NCI-H2107 treated with DMSO at 0.1 percent for 48 hours (cell line): Measurements from ENCODE around the gene ROGDI.
A peak's percentile ranks its signal among the peaks of the same experiment; 100 is the strongest.

ENCODE experiments used
- DNase-seq: peaks from one replicate; lab custom pipeline; 2025; ENCODE audit not compliant: unreplicated experiment; lab: John Stamatoyannopoulos, UW

ROGDI gene

DNA sequence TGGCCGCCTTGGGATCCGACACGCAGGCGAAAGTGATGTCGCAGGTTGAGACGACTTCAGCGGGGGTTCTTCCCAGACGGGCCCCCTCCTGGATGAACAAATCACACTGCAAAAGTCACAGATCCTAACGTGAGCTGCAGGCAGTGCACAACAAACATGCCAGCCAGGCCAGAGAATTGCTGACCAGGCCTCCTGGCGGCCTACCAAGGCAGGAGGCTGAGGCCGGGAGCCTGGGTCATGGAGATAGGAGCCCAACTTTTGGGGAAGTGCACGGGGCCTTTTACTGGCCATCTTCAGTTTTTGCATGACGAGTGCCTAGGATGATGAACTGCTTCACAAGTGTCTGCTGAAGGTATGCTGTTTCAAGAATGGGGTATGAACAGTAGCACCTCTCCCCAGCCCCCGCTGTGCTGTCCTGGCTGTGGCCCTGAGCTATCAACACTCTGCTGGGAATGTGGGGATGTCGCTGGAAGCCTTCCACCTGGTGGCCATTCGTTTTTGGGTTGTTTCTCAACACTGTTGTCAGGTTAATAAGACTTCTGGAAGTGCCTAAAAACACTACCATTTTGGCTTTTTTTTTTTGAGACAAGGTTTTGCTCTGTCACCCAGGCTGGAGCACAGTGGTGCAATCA is 12.2 kb upstream of the ROGDI start:
- no peak for DNase-seq

DNA sequence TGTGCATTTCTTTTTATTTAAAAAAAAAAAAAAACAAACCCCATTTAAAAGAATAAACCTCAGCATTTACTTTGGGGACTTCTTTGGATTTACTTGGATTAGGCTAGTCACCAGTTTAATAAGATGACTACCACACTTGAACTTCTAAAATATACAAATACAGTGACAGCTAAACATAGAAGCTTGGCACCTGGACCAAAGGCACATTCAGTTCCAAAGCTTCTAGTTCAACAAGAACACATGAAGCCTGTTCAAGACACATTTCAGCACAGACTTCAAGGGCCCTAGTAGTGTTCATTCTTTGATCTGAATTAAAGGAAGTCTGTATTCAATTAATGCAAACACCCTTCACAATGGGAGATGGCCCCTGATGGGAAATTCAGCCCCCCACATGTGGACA is 11.6 kb upstream of the ROGDI start:
- DNase-seq = no peak

DNA sequence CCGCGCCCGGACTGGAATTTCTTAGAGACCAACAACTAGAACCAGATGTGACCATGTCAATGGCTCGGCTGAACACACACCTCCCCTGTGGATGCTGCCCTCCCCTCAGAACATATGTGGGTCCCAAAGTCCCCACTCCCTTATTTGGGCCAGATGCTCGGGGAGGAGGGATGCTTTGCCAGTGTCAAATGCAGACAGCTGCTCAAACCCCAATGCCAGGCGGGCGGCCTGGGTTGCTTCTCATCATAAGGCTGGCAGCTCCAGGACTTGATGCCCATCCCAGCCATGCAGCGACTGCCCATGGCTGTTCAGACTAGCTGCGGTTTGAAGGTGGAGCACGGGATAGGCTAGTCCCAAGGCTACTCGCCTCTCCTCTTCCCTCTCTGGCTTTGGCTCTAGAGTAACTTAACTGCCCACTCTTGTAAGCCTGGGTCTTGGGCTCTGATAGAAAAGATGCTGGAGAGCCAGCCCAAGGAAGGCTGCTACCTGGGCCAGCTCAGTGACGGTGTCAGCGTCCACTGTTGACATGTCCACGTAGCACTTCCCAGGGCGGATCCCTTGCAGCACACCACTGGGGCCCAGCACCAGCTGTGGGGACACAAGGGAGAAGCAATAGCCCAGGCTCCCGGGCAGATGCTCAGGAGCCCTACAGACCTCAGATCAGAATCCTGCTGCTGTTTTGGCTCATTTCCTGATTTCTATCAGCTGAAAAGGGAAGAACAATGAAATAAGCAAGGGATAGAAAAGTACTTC is 11.0 kb upstream of the ROGDI start:
- no peak for DNase-seq

DNA sequence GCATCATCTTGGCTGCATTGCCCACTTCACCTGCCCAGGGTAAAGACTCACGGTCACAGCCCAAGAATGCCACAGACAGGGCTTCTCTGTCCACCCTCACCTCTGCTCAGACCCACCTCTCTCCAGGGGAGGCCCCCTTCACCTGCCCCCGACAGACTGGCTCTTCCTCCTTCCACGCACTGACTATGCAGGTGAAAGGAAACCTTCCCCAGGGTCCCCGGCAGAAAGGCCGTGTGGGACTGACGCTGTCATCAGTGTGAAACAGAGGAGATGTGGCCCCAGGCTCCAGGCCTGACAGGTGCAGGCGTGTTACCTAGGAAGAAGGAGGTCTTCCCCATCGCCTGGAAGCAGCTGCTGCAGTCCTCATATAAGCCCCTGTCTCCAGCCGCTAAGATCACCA is 9.3 kb upstream of the ROGDI start:
- no peak for DNase-seq

DNA sequence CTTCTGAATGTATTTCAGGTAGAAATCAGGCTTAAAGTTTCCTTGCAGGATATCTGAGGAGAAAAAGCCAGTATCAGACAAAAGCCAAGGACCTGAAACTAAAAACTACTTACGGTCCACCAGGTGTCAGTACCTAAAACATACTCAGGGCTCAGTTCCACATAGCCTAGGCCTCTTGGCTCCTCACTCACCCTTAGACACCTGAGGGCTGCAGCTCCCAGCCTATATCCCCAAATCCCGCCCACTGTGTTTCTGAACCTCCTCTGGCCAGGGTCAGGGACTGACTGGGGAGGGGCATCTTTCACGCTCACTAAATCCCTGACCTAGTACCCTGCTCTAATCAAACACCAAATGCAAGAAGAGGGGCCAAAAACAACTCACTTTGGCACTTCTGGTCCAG is 8.8 kb upstream of the ROGDI start:
- no peak for DNase-seq

DNA sequence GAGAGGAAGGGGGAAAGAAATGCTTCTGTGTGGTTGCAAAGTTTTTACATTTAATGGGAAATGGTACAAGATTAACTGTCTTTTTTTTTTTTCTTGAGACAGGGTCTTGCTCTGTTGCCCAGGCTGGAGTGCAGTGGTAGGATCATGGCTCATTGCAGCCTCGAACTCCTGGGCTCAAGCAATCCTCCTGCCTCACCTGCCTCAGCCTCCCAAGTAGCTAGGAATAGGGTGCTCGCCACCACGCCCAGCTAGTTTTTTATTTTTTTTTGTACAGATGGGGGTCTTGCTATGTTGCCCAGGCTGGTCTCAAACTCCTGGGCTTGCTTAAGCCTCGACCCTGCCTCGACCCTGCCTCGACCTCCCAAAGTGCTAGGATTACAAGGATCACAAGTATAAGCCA is 3.8 kb upstream of the ROGDI start:
- DNase-seq = no peak

DNA sequence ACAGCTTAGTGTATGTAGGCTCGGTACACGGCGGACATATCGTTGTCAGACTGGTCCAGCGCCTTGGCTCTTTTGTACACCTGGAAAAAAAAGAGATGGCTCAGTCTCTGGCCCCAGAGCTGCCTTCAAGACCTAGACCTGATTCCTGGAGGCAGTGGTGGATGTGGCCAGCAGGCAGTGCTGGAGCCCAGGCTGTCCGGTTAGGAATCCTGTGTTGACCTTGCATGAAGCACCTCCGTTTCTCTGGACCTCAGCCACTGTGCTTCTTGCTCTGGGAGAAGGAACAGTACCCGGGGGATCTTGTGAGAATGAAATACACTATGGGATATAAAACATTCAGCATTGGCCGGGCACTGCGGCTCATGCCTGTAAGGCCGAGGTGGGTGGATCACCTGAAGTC is 2.8 kb upstream of the ROGDI start:
- DNase-seq = no peak

DNA sequence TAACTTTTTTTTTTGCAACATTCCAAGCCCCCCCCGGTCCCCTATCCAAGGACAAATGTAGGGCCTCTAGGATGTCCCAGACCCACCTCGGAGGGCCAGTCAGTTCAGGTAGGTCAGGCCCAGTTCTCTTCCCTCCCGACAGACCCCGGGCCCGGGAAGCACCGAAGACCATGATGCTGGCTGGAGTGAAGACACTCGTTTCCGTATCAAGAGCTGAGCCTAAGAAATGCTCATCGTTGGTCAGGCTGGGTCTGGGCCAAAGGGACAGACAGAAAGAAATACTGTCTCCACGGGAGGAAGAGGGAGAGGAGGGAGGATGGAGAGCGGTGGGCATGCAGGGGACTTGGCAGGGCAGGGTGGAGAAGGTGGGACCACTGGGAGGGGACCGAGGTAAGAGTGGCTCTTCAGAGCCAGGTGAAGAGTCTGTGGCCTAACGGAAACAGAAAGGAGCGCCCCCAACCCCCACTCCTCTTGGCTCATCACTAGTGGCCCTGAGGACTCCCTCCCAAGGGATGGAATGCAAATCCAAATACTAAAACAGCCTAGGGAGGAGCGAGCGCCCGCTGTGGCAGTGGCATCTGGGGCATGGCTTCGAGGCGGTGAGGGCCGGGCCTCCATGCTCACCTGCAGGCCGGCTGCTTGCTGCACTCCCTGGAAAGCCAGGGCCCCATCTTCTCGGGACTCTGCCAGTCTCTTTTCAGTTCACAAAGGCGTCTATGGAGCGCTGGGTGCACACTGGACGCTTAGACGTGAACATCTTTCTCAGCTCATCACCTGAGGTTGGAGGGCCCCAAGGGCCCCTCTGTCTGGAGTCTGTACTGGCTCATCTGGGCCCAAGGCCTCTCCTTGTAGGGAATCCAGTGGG is 1.7 kb upstream of the ROGDI start:
- no peak for DNase-seq

DNA sequence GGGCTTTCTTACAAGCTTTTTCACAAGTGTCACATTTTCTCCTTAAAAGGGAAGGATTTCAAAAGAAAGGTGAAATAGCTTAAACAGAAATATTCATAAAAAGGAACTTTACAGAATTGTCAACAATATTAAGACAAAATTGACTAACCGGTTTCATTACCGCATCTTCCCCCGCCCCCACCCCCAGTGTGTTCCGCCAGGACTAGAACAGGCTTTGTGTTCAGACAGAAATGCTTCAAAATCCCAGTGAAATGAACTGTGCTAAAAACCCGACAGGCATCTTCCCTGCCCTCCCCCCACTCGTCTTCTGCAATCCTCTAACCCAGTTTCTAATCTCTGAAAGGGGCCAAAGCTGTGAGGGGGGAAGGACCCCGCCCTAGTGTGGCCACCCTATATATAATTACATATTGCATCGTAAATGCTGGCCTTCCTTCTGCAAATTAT is 990 bp upstream of the ROGDI start:
- no peak for DNase-seq

DNA sequence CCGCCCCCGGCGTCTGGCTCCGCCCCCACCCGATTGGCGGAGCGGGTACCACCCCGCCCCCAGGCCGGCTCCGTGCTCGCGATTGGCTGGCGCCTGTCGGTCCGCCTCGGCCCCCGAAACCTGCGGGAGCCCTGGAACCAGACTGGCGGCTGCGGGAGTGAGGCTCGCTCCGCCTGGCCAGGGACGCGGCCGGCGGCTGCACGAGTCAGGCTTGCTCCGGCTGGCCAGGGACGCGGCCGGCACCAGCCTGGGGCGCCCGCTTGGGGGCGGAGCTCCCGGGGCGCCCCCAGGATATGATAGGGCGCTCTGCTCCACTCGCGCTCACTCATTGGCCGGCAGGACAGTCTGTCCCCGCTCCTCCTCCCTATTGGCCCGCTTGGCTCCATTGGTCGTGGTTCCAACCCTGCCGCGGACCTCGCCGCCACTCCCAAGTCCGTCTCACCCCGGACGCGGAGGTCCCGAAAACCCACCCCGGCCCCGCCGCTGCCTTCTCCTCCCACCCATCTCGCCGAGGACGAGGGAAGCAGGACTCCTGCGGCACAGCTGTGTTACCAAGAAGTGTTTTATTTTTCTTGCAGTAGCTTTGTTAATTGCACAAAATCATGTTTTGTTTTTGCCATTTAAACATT is 340 bp upstream of the ROGDI start:
- peak; percentile 49 for DNase-seq

DNA sequence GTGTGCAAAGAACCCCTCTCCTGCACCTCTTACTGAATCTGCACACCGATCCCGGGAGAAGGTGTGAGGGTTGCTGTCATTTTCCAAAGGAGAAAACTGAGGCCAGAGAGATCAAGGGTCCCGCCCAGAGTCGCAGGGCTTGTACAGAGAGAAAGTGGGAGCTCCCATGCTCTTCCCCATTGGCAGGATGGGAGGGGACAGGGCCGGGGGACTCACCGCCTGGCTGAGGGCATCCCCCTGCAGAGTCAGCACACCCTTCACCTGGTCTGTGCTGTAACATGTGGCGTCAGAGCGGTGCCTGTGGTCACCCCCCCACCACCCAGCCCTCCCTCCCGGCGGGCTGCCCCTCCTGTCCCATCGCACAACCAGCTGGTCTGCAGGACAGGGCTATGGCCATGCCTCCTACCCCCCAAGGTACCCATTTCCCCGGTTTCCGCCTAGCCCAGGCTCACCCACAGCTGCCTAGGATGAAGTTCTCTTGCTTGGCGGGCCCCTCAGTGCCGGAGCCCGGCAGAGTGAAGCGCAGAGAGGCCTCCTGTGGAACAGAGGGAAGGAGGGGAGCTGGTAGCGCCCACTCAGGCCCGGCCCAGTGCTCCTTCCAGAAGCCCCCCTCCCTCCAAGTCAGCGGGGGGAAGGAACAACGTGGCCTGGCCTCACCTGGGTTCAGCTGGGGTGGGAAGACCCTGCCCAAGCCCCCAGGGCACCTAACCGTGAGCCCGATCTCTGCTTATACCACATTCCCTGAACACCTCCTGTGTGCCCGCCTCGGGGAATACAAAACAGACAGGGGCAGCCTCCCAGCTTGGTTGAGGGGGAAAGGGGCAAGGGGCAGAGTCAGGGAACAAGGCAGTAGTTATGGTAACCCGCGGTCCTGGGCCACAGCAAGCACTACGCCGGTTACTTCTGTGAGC is 1.1 kb downstream of the ROGDI start:
- DNase-seq = no peak

DNA sequence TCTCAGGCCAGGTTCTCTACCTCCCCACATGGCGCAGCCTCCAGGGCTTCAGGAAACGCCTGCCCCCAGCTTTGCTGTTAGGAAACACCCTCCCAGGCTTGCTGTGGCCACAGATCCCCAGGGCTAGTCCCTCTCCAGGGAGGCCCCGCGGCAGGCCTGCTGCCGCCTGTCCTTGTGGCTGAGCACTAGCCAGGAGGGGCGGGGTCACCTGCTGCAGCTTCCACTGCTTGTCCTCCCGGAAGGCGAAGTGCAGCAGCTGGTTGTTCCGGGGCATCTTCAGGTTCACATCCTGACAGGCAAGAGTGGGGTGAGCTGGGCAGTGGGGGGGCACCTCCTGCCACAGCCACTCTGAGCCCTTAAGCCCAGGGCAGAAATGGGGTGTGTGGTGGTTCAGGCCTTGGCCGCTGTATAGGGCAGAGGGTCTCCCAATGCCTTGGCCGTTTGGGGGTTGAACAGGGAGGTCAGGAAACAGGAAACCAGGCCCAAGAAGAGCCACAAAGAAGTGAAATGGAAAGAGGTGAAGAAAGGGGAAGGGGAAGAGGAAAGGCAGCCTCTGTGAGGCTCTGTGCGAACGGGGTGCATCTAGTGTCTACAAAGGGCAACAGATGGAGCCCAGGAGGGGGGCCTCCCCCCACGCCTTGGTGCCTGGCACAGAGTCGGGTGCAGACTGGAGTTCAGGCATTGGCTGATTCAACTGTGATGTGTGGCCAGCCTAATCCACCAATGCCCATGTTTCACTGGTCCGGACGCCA is 2.0 kb downstream of the ROGDI start:
- DNase-seq = peak; percentile 47

DNA sequence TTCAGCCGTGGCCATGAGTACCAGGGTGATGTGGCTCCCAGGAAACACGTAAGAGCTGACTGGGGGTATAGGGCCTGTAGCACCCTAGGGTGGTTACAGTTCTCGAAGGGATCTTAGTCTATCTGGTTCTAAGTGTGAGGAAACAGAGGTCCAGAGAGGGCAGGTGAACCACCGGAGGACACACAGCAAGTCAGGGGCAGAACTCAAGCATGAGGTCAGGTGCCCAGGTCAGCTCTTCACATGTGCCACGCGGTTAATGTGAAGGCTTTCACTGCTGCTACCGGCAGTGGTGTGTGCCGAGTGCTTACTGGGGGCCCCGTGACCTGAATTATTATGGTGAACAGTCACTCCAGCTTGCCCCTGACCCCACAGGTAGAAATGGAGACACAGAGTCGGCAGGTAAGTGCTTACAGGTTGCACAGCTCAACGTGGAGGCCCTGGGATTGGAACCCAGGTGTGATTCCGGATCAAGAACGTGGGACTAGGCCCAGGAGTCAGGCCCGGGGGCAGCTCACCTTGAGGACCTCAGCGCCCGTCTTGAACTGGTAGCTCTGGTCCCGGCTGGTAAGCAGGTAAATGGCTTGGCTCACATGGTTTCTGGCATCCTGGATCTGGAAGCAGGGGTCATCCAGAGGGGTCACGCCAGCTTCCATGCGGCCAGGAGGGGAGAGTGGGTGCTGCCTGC is 3.1 kb downstream of the ROGDI start:
- DNase-seq = no peak

DNA sequence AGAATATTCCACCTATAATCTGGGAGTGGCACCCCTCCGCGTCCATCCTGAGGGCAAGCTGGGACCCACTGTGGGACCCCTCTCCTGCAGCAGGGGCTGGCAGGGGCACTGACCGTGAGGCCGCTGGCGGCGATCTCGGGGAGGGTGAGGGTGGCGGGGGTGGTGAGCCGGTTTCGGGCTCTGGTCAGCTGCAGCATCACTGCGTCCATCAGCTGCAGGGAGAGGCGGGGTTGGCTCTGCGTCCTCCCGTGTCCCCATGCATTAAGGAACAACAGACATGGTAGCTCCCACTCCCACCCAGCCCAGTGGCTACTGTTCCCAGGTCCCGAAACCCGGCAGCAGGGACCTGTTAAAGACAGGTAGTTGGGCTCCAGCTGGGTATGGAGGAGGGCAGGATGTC is 4.0 kb downstream of the ROGDI start:
- no peak for DNase-seq

DNA sequence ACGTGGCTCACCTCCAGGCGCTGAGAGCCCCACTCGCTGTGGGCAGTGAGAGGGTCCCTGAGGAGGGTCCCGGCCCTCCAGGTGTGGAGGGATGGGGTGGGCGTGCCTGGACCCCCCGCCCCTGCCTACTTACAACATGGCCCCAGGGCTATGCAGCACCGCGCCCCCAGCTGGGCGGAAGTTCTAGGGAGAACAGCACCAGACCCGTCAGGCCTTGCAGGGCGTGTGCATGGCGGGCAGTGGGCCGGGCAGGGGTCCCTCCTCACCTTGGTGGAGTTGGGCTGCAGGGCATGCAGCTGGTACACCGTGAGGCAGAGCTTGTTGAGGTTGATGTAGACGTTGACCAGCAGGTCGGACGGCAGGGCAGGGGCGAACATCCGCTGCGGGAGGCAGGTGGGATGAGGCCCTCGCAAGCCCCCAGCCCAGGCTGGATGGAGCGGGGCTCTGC is 4.6 kb downstream of the ROGDI start:
- DNase-seq = no peak

DNA sequence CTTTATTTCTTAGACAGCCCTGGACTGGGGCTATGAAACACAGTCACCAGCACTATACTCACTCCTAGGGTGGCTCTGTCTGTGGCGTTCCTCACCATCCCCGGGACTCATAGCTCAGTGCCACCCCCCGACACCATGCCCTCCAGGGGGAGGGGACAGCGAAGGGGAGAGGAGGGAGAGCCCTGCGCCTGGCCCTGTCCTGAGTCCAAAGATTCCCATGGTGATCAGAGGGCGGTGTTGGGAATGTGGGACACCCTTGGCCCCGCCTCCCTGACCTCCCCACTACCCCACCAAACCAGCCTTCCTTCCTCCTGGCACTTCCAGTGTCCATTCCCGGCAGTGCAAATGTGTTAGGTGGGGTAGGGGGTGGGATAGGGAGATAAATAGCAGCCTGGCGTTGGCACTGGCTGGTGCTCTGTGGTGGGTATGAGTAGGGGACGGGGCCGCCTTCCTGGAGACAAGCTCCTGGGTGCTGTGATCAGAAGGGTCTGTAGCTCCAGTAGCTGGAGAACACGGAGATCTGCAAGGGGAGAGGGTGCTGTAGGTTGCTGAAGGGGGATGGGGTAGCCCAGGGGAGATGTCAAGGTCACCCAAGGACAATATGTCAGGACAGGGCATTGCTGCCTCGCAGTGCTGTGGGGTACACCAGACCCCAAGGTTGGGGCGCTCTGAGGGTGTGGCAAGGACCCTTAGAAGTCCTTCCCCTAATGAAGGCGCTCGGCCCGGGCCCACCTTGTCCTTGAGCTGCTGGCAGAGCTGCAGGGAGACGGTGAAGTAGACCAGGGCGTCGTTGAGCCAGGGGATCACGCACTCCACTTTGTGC is 5.2 kb downstream of the ROGDI start:
- DNase-seq = no peak

DNA sequence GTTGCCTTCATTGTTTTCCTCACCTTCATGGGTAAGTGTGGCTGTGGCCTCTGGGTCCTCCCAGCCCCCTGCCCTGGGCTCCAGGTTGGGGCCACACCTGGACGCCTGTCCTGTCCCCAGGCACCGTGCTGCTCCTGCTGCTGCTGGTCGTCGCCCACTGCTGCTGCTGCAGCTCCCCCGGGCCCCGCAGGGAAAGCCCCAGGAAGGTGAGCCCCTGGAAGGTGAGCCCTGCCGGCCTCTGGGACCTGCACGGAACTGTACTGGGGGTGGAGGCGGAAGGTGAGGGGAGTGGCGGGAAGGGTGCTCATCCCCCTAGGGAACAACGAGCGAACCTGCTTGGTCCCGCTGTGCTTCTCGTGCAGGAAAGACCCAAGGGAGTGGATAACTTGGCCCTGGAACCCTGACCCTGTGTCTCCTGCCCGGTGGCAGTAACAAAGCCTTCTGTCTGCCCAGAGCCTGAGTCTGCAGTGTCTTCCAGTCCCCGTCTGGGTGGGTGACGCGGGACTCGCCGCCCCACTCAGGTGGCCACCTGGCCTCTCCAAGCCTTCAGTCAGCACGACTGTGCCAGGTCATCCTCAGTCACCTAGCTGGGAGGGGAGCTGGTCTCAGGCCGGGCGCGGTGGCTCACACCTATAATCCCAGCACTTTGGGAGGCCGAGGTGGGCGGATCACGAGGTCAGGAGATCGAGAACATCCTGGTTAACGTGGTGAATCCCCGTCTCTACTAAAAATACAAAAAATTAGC is 6.4 kb downstream of the ROGDI start:
- no peak for DNase-seq
